HepG2 (cell line): ENCODE data around the gene OR52K1. TPM values are rescaled to one million over a fixed set of nuclear protein-coding genes. Genes with fewer than 3 reads are reported as not detected.
A peak's percentile ranks its signal among the peaks of the same experiment; 100 is the strongest.

Source experiments
- ATAC-seq: fragments of 200-7000 bp; cut with Tn5 transposase; 3 replicates; pipeline ENCODE4 v1.9.1; 2020; ENCODE audit warnings: mild to moderate bottlenecking, moderate library complexity
- BruUV-seq: library from RNA; stranded (reverse); fragments of 400-500 nt; replicated peaks from 2 replicates; lab custom pipeline; 2021; lab: Mats Ljungman, UMichigan
- CTCF ChIA-PET: fragments of 300-600 bp; formaldehyde crosslinking; extraction: SDS; loops from one replicate; lab custom pipeline; 2021; ENCODE audit warnings: low total read pairs, inconsistent platforms, low intra/inter-chr PET ratio; lab: Yijun Ruan, JAX
- POLR2A ChIA-PET: fragments of 350-600 bp; sonication (Branson Sonifier 250); formaldehyde crosslinking; loops from one replicate; lab custom pipeline; 2020; ENCODE audit warnings: antibody characterized with exemption, inconsistent platforms; lab: Yijun Ruan, JAX
- DNase-seq: peaks from one replicate; pipeline ENCODE4 v3.0.0-alpha.2; 2015; ENCODE audit warnings: low spot score
- FAIRE-seq: peaks from 3 replicates; lab custom pipeline; 2011; peaks lifted over from hg19 to GRCh38; lab: Jason Lieb, UNC
- H2AFZ ChIP-seq: one replicate; pipeline ENCODE4 v1.6.1; 2011; ENCODE audit warnings: low read length, inconsistent platforms
- H3K27ac ChIP-seq: fragments of 300-600 bp; 3 replicates; pipeline ENCODE4 v1.8.0; 2011; ENCODE audit warnings: mixed run types, mild to moderate bottlenecking, mixed read lengths, low read length, inconsistent platforms; ENCODE audit not compliant: insufficient read depth; ENCODE audit errors: extremely low read length
- H3K27me3 ChIP-seq, 2 experiments: fragments of 200-600 bp in 1 of 2; 2 replicates in 1 of 2; 3 replicates in 1 of 2; pipeline versions ENCODE4 v1.6.0 to v1.8.0; 2011; ENCODE audit warnings: low read length in 2 of 2, mild to moderate bottlenecking in 2 of 2, moderate library complexity in 2 of 2, inconsistent platforms in 1 of 2; ENCODE audit not compliant: insufficient read depth in 2 of 2, control insufficient read depth in 1 of 2
- H3K36me3 ChIP-seq, 2 experiments: fragments of 200-600 bp in 1 of 2; replicated peaks in 1 of 2; 2 replicates in 1 of 2; 3 replicates in 1 of 2; pipeline versions ENCODE4 v1.5.1 to v1.8.0; 2011; ENCODE audit warnings: low read length in 2 of 2, inconsistent platforms in 1 of 2; ENCODE audit not compliant: insufficient read depth in 2 of 2, control insufficient read depth in 1 of 2
- H3K4me1 ChIP-seq: 2 replicates; pipeline ENCODE4 v1.5.1; 2012; ENCODE audit warnings: low read length, inconsistent platforms; ENCODE audit not compliant: insufficient read depth
- H3K4me2 ChIP-seq: 2 replicates; pipeline ENCODE4 v1.6.0; 2011; ENCODE audit warnings: low read depth, low read length, inconsistent platforms
- H3K4me3 ChIP-seq, 3 experiments: fragments of 200-600 bp in 1 of 3; sonication (generic), shearing (Covaris generic) in 1 of 3; replicated peaks in 1 of 3; 2 replicates each; pipeline ENCODE4 v1.5.1; 2011 to 2016; ENCODE audit warnings: low read length in 3 of 3, inconsistent platforms in 2 of 3, low read depth in 2 of 3, mild to moderate bottlenecking in 2 of 3, control low read depth in 1 of 3, mixed read lengths in 1 of 3; ENCODE audit not compliant: insufficient read depth in 1 of 3
- H3K79me2 ChIP-seq: one replicate; pipeline ENCODE4 v1.6.1; 2011; ENCODE audit warnings: low read length, inconsistent platforms; ENCODE audit not compliant: insufficient read depth
- H3K9ac ChIP-seq: 2 replicates; pipeline ENCODE4 v1.6.0; 2011; ENCODE audit warnings: mild to moderate bottlenecking, low read depth, low read length, inconsistent platforms; ENCODE audit not compliant: insufficient read depth
- H3K9me3 ChIP-seq: 2 replicates; pipeline ENCODE4 v1.5.1; 2012; ENCODE audit warnings: mild to moderate bottlenecking, low read length
- H4K20me1 ChIP-seq: 2 replicates; pipeline ENCODE4 v1.6.0; 2011; ENCODE audit warnings: inconsistent platforms, mild to moderate bottlenecking, low read length, moderate library complexity; ENCODE audit not compliant: insufficient read depth
- AGO2 ChIP-seq: fragments of 200-400 bp; formaldehyde crosslinking; optimal IDR thresholded peaks from 2 replicates; pipeline ENCODE3; 2017; ENCODE audit warnings: mild to moderate bottlenecking, low read depth, low read length, moderate library complexity
- ARID2 ChIP-seq: sonication (generic); formaldehyde crosslinking; IDR thresholded peaks from 2 replicates; pipeline ENCODE4 v1.8.1; 2022; ENCODE audit warnings: mild to moderate bottlenecking, missing genetic modification reagents, borderline replicate concordance
- HNF4A ChIP-seq: sonication (generic); formaldehyde crosslinking; IDR thresholded peaks from 2 replicates; pipeline ENCODE4 v1.4.0; 2020; ENCODE audit warnings: missing genetic modification reagents
- MIXL1 ChIP-seq: IDR thresholded peaks from 2 replicates; pipeline ENCODE4 v1.6.1; 2016
- POLR2AphosphoS2 ChIP-seq: IDR thresholded peaks from 2 replicates; pipeline ENCODE4 v1.6.1; 2011; ENCODE audit warnings: low read depth, low read length, improper control_type of control experiment
- RARA ChIP-seq: IDR thresholded peaks from 2 replicates; pipeline ENCODE4 v1.6.1; 2016; ENCODE audit warnings: missing genetic modification reagents, missing compliant biosample characterization
- RFXAP ChIP-seq: sonication (generic); formaldehyde crosslinking; IDR thresholded peaks from 2 replicates; pipeline ENCODE4 v1.4.0; 2020; ENCODE audit warnings: missing genetic modification reagents, borderline replicate concordance
- SP1 ChIP-seq, 2 experiments: fragments of 450-650 bp in 1 of 2; sonication (generic) in 1 of 2; formaldehyde crosslinking in 1 of 2; IDR thresholded peaks; 2 replicates each; pipeline versions ENCODE4 v1.4.0 to v1.6.1; 2016 to 2020; ENCODE audit warnings: missing genetic modification reagents in 1 of 2
- TBP ChIP-seq: sonication (generic); formaldehyde crosslinking; IDR thresholded peaks from 2 replicates; pipeline ENCODE4 v1.5.0; 2020; ENCODE audit warnings: missing genetic modification reagents
- TP53 ChIP-seq: sonication (generic); formaldehyde crosslinking; conservative IDR thresholded peaks from 2 replicates; pipeline ENCODE4 v1.4.0; 2020; ENCODE audit warnings: missing genetic modification reagents
- ZNF629 ChIP-seq: sonication (generic); formaldehyde crosslinking; conservative IDR thresholded peaks from 2 replicates; pipeline ENCODE4 v1.5.0; 2020; ENCODE audit warnings: missing genetic modification reagents
- WGBS: methylation state at CpG from one replicate; pipeline ENCODE4 v1.1.6; 2017; ENCODE audit warnings: low lambda C conversion rate; 5-methylcytosine and 5-hydroxymethylcytosine counted together
- in situ Hi-C: cut with HindIII; loops from 2 replicates; pipeline ENCODE4 v1.10.0; 2017; ENCODE audit warnings: low pct_unique_long_range_greater_than_20kb; ENCODE audit not compliant: extremely low pct_ligation_motif_present
- intact Hi-C: fragments of 100-400 bp; cut with micrococcal nuclease; formaldehyde crosslinking; loops from one replicate; pipeline ENCODE4 v1.10.0; 2022; ENCODE audit not compliant: unreplicated experiment
- polyA plus RNA-seq, 8 experiments: library from polyadenylated mRNA; depleted of rRNA in 3 of 8; stranded (reverse) in 7 of 8; unstranded in 1 of 8; fragments of >200 nt; fragmentation: Illumina TruSeq in 4 of 8; extraction: Trizol in 4 of 8; gene quantifications; 2 replicates each; pipeline versions ENCODE4 v1.2.1 to v1.2.3, GENCODE V29; 2011 to 2016; ENCODE audit warnings: low read depth in 4 of 8, missing spikeins in 1 of 8, mixed read lengths in 1 of 8; ENCODE audit not compliant: insufficient read depth in 1 of 8
- total RNA-seq, 5 experiments: library from RNA; depleted of rRNA; stranded (reverse); fragments of >200 nt; fragmentation: Illumina TruSeq; extraction: Trizol; gene quantifications; 2 replicates each; pipeline ENCODE4 v1.2.3, GENCODE V29; 2016; ENCODE audit warnings: low read depth in 1 of 5
- TF ChIP-seq, protein P1 (sequence below): IDR thresholded peaks from 2 replicates; pipeline ENCODE4 v1.6.1; 2012; ENCODE audit warnings: low read depth, low read length, improper control_type of control experiment
- TF ChIP-seq, protein P2 (sequence below): sonication (generic); formaldehyde crosslinking; IDR thresholded peaks from 2 replicates; pipeline ENCODE4 v1.4.0; 2020; ENCODE audit warnings: mild to moderate bottlenecking, low read depth, missing genetic modification reagents
- TF ChIP-seq, protein P3 (sequence below): sonication (generic); formaldehyde crosslinking; IDR thresholded peaks from 2 replicates; pipeline ENCODE4 v1.8.1; 2023; ENCODE audit warnings: missing genetic modification reagents, mild to moderate bottlenecking, borderline replicate concordance

The OR52K1 gene
- total and polyA plus RNA-seq, 2 of the 13 experiments (the other 11 are each of a cell fraction or from before 2014, with no cell fraction given), result not detected

DNA sequence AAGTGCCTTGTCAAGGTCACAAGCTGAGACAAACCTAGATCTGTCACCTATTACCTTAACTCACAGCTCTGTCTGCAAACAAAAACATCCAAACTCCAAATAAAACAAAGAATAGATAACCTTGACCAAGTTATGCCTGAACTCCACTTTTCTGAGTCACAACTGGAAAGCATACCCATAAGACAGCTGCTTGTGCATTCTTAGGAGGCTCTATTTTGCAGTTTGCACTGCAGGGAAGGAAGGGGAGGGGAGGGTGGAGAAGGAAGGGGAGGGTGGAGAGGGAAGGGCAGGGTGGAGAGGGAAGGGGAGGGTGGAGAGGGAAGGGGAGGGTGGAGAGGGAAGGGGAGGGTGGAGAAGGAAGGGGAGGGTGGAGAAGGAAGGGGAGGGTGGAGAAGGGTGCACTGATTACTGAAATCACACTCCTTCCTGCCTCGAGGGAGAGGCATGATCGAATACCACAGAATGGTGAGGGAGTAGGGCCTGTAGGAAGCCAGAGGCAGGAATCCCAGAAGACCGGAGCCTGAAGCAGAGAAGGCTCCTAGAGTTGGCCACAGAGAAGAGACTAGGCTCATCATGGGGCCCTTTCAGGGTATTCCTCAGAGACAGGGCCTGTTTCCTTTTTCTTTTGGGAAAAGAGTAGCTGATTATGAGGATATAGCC lies 39.1 kb upstream of the OR52K1 start:
- BruUV-seq, result no TSS peak
- Histone ChIP-seq H3K4me3 (no peak overlapping the region), H4K20me1 (no peaks in the 10 kb centered on the region), H3K9me3 (no peaks in the 10 kb centered on the region), H3K27me3 (peaks cover 2 to 18% of the 10 kb centered on the region in 2 experiments; a peak in 2 of 5 replicates), H3K36me3 (no peaks in the 10 kb centered on the region), H3K4me2 (no peak overlapping the region), H3K4me1 (no peaks in the 10 kb centered on the region), H3K79me2 (no peaks in the 10 kb centered on the region), H3K27ac (no peak overlapping the region), H3K9ac (no peak overlapping the region), H2AFZ (no peak overlapping the region)
- WGBS, result 5% methylated on average over 3 of the region's 3 CpGs
- intact Hi-C loops (no loop called here), in situ Hi-C loops (no loop called here)
- peak; percentile 1 for DNase-seq
- FAIRE-seq, result no peak
- ATAC-seq, result no peak; the same call in 2 of the 3 replicates
- ChIA-PET POLR2A (no interaction called here), CTCF (no interaction called here)
- TF ChIP-seq RARA (peak; percentile 35; the same call in 1 of the 2 replicates), SP1 (IDR thresholded peaks at IDR 0.05) (no peak), SP1 (CRISPR knock-in tag; IDR thresholded peaks at IDR 0.05) (no peak), TP53 (CRISPR knock-in tag) (no peak)

DNA sequence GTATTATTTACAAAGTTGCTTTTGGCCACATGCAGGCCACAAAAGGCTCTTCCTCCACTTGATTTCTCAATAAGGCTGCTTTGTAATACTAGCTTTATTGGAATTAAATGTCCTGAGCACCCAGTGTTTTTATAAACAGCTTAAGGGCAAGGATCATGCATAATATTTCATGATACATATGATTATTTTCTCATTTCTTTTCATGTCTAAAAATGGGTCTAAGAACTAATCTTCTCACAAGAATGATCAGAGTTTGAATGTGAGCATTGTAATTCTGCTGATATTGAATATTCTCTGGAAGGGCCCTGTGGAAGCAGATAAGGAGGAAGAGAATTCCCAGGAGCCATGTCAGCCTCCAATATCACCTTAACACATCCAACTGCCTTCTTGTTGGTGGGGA lies 33.5 kb upstream of the OR52K1 start, which contains the start of gene OR52K2:
OR52K2 (plus strand) TSS at position 301 of the 400 bp plus-strand sequence; CDS start at position 346, 45 bp downstream.
- no peaks in the 10 kb centered on the region for H4K20me1 ChIP-seq
- BruUV-seq, result no TSS peak

More for the DNA sequence above, 33.5 kb upstream of the OR52K1 start, which contains the start of gene OR52K2:
- H3K4me1 ChIP-seq, result no peaks in the 10 kb centered on the region
- no peak within 1 kb of the TSS for H3K4me3 ChIP-seq
- no peaks in the 10 kb centered on the region for H3K79me2 ChIP-seq
- H3K27me3 ChIP-seq, result peaks cover 0 to 15% of the 10 kb centered on the region in 2 experiments; a peak in 2 of 5 replicates
- H2AFZ ChIP-seq, result no peak within 1 kb of the TSS
- H3K9me3 ChIP-seq, result no peaks in the 10 kb centered on the region
- TF ChIP-seq, protein P1, sequence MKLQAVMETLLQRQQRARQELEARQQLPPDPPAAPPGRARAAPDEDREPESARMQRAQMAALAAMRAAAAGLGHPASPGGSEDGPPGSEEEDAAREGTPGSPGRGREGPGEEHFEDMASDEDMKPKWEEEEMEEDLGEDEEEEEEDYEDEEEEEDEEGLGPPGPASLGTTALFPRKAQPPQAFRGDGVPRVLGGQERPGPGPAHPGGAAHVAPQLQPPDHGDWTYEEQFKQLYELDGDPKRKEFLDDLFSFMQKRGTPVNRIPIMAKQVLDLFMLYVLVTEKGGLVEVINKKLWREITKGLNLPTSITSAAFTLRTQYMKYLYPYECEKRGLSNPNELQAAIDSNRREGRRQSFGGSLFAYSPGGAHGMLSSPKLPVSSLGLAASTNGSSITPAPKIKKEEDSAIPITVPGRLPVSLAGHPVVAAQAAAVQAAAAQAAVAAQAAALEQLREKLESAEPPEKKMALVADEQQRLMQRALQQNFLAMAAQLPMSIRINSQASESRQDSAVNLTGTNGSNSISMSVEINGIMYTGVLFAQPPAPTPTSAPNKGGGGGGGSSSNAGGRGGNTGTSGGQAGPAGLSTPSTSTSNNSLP, result no peak
- TF ChIP-seq AGO2 (no peak), MIXL1 (CRISPR knock-in tag) (no peak), RFXAP (CRISPR knock-in tag) (no peak), POLR2AphosphoS2 (no peak), HNF4A (CRISPR knock-in tag) (no peak), ARID2 (CRISPR knock-in tag) (no peak), TBP (CRISPR knock-in tag) (no peak), ZNF629 (CRISPR knock-in tag) (no peak)
- TF ChIP-seq, protein P2, sequence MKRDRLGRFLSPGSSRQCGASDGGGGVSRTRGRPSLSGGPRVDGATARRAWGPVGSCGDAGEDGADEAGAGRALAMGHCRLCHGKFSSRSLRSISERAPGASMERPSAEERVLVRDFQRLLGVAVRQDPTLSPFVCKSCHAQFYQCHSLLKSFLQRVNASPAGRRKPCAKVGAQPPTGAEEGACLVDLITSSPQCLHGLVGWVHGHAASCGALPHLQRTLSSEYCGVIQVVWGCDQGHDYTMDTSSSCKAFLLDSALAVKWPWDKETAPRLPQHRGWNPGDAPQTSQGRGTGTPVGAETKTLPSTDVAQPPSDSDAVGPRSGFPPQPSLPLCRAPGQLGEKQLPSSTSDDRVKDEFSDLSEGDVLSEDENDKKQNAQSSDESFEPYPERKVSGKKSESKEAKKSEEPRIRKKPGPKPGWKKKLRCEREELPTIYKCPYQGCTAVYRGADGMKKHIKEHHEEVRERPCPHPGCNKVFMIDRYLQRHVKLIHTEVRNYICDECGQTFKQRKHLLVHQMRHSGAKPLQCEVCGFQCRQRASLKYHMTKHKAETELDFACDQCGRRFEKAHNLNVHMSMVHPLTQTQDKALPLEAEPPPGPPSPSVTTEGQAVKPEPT (CRISPR knock-in tag), result no peak
- TF ChIP-seq, protein P3, sequence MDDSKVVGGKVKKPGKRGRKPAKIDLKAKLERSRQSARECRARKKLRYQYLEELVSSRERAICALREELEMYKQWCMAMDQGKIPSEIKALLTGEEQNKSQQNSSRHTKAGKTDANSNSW (CRISPR knock-in tag), result no peak
- ATAC-seq (no peak), FAIRE-seq (no peak), DNase-seq (no peak)
- POLR2A ChIA-PET, result no interaction called here
- intact Hi-C loops (no loop called here), in situ Hi-C loops (no loop called here)
- H3K36me3 ChIP-seq, result no peaks in the 10 kb centered on the region
- CTCF ChIA-PET, result no interaction called here
- no peak within 1 kb of the TSS for H3K27ac ChIP-seq
- H3K9ac ChIP-seq, result no peak within 1 kb of the TSS
- no peak within 1 kb of the TSS for H3K4me2 ChIP-seq
